GM19351 (cell line): ENCODE results near the gene NES.
A peak's percentile ranks its signal among the peaks of the same experiment; 100 is the strongest.

Experiments
- ATAC-seq: cut with Tn5 transposase; IDR thresholded peaks from one replicate; pipeline ENCODE4 v1.9.1; 2021; ENCODE audit warnings: mild to moderate bottlenecking, moderate library complexity; ENCODE audit not compliant: unreplicated experiment

NES gene

GRCh38 chr1:156676820-156677615 is at the start of gene NES:
NES (minus strand) TSS chr1:156677407; CDS start chr1:156677264, 143 bp downstream.
- no peak for ATAC-seq

GRCh38 chr1:156726549-156727226 is 49.5 kb upstream of the NES start:
- ATAC-seq, result no peak

GRCh38 chr1:156725683-156726280 is 48.6 kb upstream of the NES start:
- ATAC-seq, result peak; percentile 38

- ATAC-seq, result no peak
Measured at GRCh38 chr1:156721535-156721934, 44.3 kb upstream of the NES start.

GRCh38 chr1:156721131-156721530 is 43.9 kb upstream of the NES start:
- ATAC-seq, result no peak

GRCh38 chr1:156717351-156717750 is 40.1 kb upstream of the NES start:
- no peak for ATAC-seq

- no peak for ATAC-seq
Measured at GRCh38 chr1:156714830-156715229, 37.6 kb upstream of the NES start.

GRCh38 chr1:156712626-156713025 is 35.4 kb upstream of the NES start:
- no peak for ATAC-seq

- no peak for ATAC-seq
Measured at GRCh38 chr1:156711011-156711817, 34.0 kb upstream of the NES start.

GRCh38 chr1:156709757-156710489 is 32.7 kb upstream of the NES start:
- ATAC-seq, result no peak

GRCh38 chr1:156709031-156709430 is 31.8 kb upstream of the NES start:
- ATAC-seq, result no peak

- ATAC-seq, result no peak
Measured at GRCh38 chr1:156708218-156708661, 31.0 kb upstream of the NES start.

GRCh38 chr1:156707417-156708217 is 30.4 kb upstream of the NES start:
- ATAC-seq, result no peak

- no peak for ATAC-seq
Measured at GRCh38 chr1:156706657-156707416, 29.6 kb upstream of the NES start.

GRCh38 chr1:156705918-156706656 is 28.9 kb upstream of the NES start:
- ATAC-seq, result no peak

GRCh38 chr1:156705321-156705917 is 28.2 kb upstream of the NES start, which contains the start of gene CRABP2:
CRABP2 (minus strand) TSS chr1:156705583; CDS start chr1:156705446, 137 bp downstream.
- ATAC-seq, result no peak

- no peak for ATAC-seq
Measured at GRCh38 chr1:156704930-156705320, 27.7 kb upstream of the NES start.
